ENCODE data around the gene FANCD2.

The FANCD2 gene

GRCh38 chr3:10019326-10019725, 6.9 kb upstream of the FANCD2 start:
- no peaks in the 10 kb centered on the region for H4K20me1 ChIP-seq (ENCODE audit: insufficient read depth, low read length, poor library complexity, severe bottlenecking)
- no peak overlapping the region for H3K4me3 ChIP-seq (ENCODE audit: low read length, poor library complexity, severe bottlenecking)
- H3K9ac ChIP-seq (ENCODE audit: low read depth, low read length, poor library complexity, severe bottlenecking), result no peak overlapping the region
- H3K4me1 ChIP-seq (ENCODE audit: insufficient read depth, low read length, poor library complexity, severe bottlenecking), result no peaks in the 10 kb centered on the region
- H3K27me3 ChIP-seq (ENCODE audit: insufficient read depth, low read length, poor library complexity, severe bottlenecking), result no peaks in the 10 kb centered on the region
- H3K9me2 ChIP-seq (replicated peaks; ENCODE audit: low read depth, low read length), result no peaks in the 10 kb centered on the region
- 0 out of 2 replicates have a peak, but pooled peaks cover 2% of the 10 kb centered on the region for H3K79me2 ChIP-seq (ENCODE audit: insufficient read depth, low read length)
- TF ChIP-seq CTCF (conservative IDR thresholded peaks at IDR 0.05; ENCODE audit: low read length) (no peak), EZH2phosphoT487 (IDR thresholded peaks at IDR 0.05; ENCODE audit: borderline replicate concordance) (no peak)
- no peak overlapping the region for H2AFZ ChIP-seq (ENCODE audit: low read length)
- H3K36me3 ChIP-seq (ENCODE audit: insufficient read depth, low read length), result no peaks in the 10 kb centered on the region
- no peaks in the 10 kb centered on the region for H3F3A ChIP-seq (ENCODE audit: low read depth)
- H3K9me3 ChIP-seq (ENCODE audit: insufficient read depth, low read depth, low read length), result no peaks in the 10 kb centered on the region
- no peak overlapping the region for H3K4me2 ChIP-seq (ENCODE audit: low read depth, low read length, poor library complexity, severe bottlenecking)

- peaks cover 9% of the 10 kb centered on the region for H3K4me1 ChIP-seq (ENCODE audit: insufficient read depth, low read length, poor library complexity, severe bottlenecking)
- no peaks in the 10 kb centered on the region for H3K27me3 ChIP-seq (ENCODE audit: insufficient read depth, low read length, poor library complexity, severe bottlenecking)
- H3K4me3 ChIP-seq (ENCODE audit: low read length, poor library complexity, severe bottlenecking), result no peak overlapping the region
- H2AFZ ChIP-seq (ENCODE audit: low read length), result no peak overlapping the region
- no peaks in the 10 kb centered on the region for H3K9me3 ChIP-seq (ENCODE audit: insufficient read depth, low read depth, low read length)
- H3F3A ChIP-seq (ENCODE audit: low read depth), result no peaks in the 10 kb centered on the region
- H3K79me2 ChIP-seq (ENCODE audit: insufficient read depth, low read length), result peaks cover 28% of the 10 kb centered on the region
- H3K4me2 ChIP-seq (ENCODE audit: low read depth, low read length, poor library complexity, severe bottlenecking), result no peak overlapping the region
- H3K36me3 ChIP-seq (ENCODE audit: insufficient read depth, low read length), result no peaks in the 10 kb centered on the region
- no peak overlapping the region for H3K9ac ChIP-seq (ENCODE audit: low read depth, low read length, poor library complexity, severe bottlenecking)
- no peaks in the 10 kb centered on the region for H3K9me2 ChIP-seq (replicated peaks; ENCODE audit: low read depth, low read length)
- no peaks in the 10 kb centered on the region for H4K20me1 ChIP-seq (ENCODE audit: insufficient read depth, low read length, poor library complexity, severe bottlenecking)
- no peak for TF ChIP-seq EZH2phosphoT487 (IDR thresholded peaks at IDR 0.05; ENCODE audit: borderline replicate concordance)
These were observed 4.1 kb upstream of the FANCD2 start for GRCh38 chr3:10021856-10022775.

- no peak overlapping the region for H3K9ac ChIP-seq (ENCODE audit: low read depth, low read length, poor library complexity, severe bottlenecking)
- TF ChIP-seq EZH2phosphoT487 (IDR thresholded peaks at IDR 0.05; ENCODE audit: borderline replicate concordance) (no peak), CTCF (conservative IDR thresholded peaks at IDR 0.05; ENCODE audit: low read length) (no peak)
- H3K9me2 ChIP-seq (replicated peaks; ENCODE audit: low read depth, low read length), result no peaks in the 10 kb centered on the region
- peaks cover 4% of the 10 kb centered on the region for H4K20me1 ChIP-seq (ENCODE audit: insufficient read depth, low read length, poor library complexity, severe bottlenecking)
- no peak overlapping the region for H3K4me3 ChIP-seq (ENCODE audit: low read length, poor library complexity, severe bottlenecking)
- H3K27me3 ChIP-seq (ENCODE audit: insufficient read depth, low read length, poor library complexity, severe bottlenecking), result no peaks in the 10 kb centered on the region
- H3K9me3 ChIP-seq (ENCODE audit: insufficient read depth, low read depth, low read length), result no peaks in the 10 kb centered on the region
- H3K4me1 ChIP-seq (ENCODE audit: insufficient read depth, low read length, poor library complexity, severe bottlenecking), result peaks cover 18% of the 10 kb centered on the region
- H3K36me3 ChIP-seq (ENCODE audit: insufficient read depth, low read length), result no peaks in the 10 kb centered on the region
- H2AFZ ChIP-seq (ENCODE audit: low read length), result no peak overlapping the region
- H3F3A ChIP-seq (ENCODE audit: low read depth), result no peaks in the 10 kb centered on the region
- H3K79me2 ChIP-seq (ENCODE audit: insufficient read depth, low read length), result peaks cover 44% of the 10 kb centered on the region
- no peak overlapping the region for H3K4me2 ChIP-seq (ENCODE audit: low read depth, low read length, poor library complexity, severe bottlenecking)
These were observed 2.5 kb upstream of the FANCD2 start for GRCh38 chr3:10023587-10024310.
